H1 (cell line): ENCODE data around the gene FLT4. TPM values are rescaled to one million over a fixed set of nuclear protein-coding genes. Genes with fewer than 3 reads are reported as not detected.

ENCODE experiments used
- CTCF ChIA-PET: fragments of 300-600 bp; sonication (Branson Sonifier 250); formaldehyde crosslinking; loops from one replicate; lab custom pipeline; 2021; ENCODE audit not compliant: partially characterized antibody; lab: Charles Lee
- POLR2A ChIA-PET: fragments of 300-600 bp; sonication (Branson Sonifier 250); formaldehyde crosslinking; loops from one replicate; lab custom pipeline; 2021; ENCODE audit warnings: inconsistent platforms; ENCODE audit not compliant: partially characterized antibody; lab: Charles Lee
- DNase-seq, 2 experiments: peaks; one replicate each; pipeline versions ENCODE4 v3.0.0 to v3.0.0-alpha.2; 2010 to 2022; ENCODE audit warnings: low spot score in 2 of 2, low read depth in 1 of 2, mixed read lengths in 1 of 2
- FAIRE-seq: peaks from 2 replicates; lab custom pipeline; 2011; peaks lifted over from hg19 to GRCh38; lab: Jason Lieb, UNC
- H2AFZ ChIP-seq: 2 replicates; pipeline ENCODE4 v1.8.1; 2012; ENCODE audit warnings: low read length, inconsistent platforms
- H2AK5ac ChIP-seq: 2 replicates; pipeline ENCODE4 v1.6.1; 2013; ENCODE audit warnings: low read depth, low read length
- H2BK120ac ChIP-seq: replicated peaks from 2 replicates; pipeline ENCODE3; 2013; ENCODE audit warnings: low read depth, low read length, inconsistent platforms
- H2BK12ac ChIP-seq: 2 replicates; pipeline ENCODE4 v1.6.1; 2013; ENCODE audit warnings: low read depth, low read length
- H2BK15ac ChIP-seq: 2 replicates; pipeline ENCODE4 v1.6.1; 2013; ENCODE audit warnings: low read length
- H2BK20ac ChIP-seq: 2 replicates; pipeline ENCODE4 v1.6.1; 2013; ENCODE audit warnings: low read length
- H2BK5ac ChIP-seq: 2 replicates; pipeline ENCODE4 v1.6.1; 2013; ENCODE audit warnings: low read depth, low read length
- H3K14ac ChIP-seq: 2 replicates; pipeline ENCODE4 v1.6.1; 2013; ENCODE audit warnings: inconsistent platforms; ENCODE audit not compliant: insufficient read length
- H3K18ac ChIP-seq: 2 replicates; pipeline ENCODE4 v1.6.1; 2013; ENCODE audit warnings: low read length; ENCODE audit errors: extremely low read depth
- H3K23ac ChIP-seq: 2 replicates; pipeline ENCODE4 v1.6.1; 2013; ENCODE audit warnings: inconsistent platforms; ENCODE audit not compliant: insufficient read length
- H3K23me2 ChIP-seq: 2 replicates; pipeline ENCODE4 v1.6.1; 2013; ENCODE audit warnings: low read depth, low read length
- H3K27ac ChIP-seq: 2 replicates; pipeline ENCODE4 v1.6.1; 2011; ENCODE audit warnings: low read depth, low read length, inconsistent platforms
- H3K27me3 ChIP-seq, 4 experiments: replicated peaks in 1 of 4; 1 replicate in 1 of 4; 2 replicates in 3 of 4; pipeline versions ENCODE4 v1.6.1 to v1.8.1; 2011 to 2013; ENCODE audit warnings: low read length in 3 of 4, mild to moderate bottlenecking in 3 of 4, inconsistent platforms in 2 of 4, mixed read lengths in 2 of 4, moderate library complexity in 1 of 4; ENCODE audit not compliant: control insufficient read depth in 3 of 4, insufficient read depth in 3 of 4; ENCODE audit errors: extremely low read depth in 1 of 4
- H3K36me3 ChIP-seq, 4 experiments: 2 replicates each; pipeline versions ENCODE4 v1.6.1 to v1.8.1; 2011 to 2013; ENCODE audit warnings: mild to moderate bottlenecking in 4 of 4, low read length in 3 of 4, moderate library complexity in 2 of 4, control low read depth in 1 of 4, inconsistent platforms in 1 of 4; ENCODE audit not compliant: insufficient read depth in 4 of 4, control insufficient read depth in 2 of 4
- H3K4ac ChIP-seq: replicated peaks from 2 replicates; pipeline ENCODE3; 2013; ENCODE audit warnings: low read length, low read depth, mixed read lengths, inconsistent platforms; ENCODE audit not compliant: insufficient read length
- H3K4me1 ChIP-seq, 4 experiments: replicated peaks in 1 of 4; 1 replicate in 1 of 4; 2 replicates in 3 of 4; pipeline versions ENCODE4 v1.6.1 to v1.8.1; 2011 to 2013; ENCODE audit warnings: low read length in 3 of 4, inconsistent platforms in 2 of 4, mixed read lengths in 1 of 4; ENCODE audit not compliant: insufficient read depth in 4 of 4, control insufficient read depth in 3 of 4
- H3K4me2 ChIP-seq, 2 experiments: 2 replicates each; pipeline versions ENCODE4 v1.6.1 to v1.8.1; 2011 to 2013; ENCODE audit warnings: low read depth in 2 of 2, low read length in 2 of 2, control low read depth in 1 of 2, inconsistent platforms in 1 of 2, mild to moderate bottlenecking in 1 of 2; ENCODE audit not compliant: insufficient read depth in 1 of 2
- H3K4me3 ChIP-seq, 4 experiments: fragments of 200-600, 300-600 bp in 1 of 4; sonication (generic), shearing (Covaris generic), sonication (Bioruptor Twin) in 1 of 4; 2 replicates each; pipeline versions ENCODE4 v1.5.1 to v1.8.1; 2011 to 2016; ENCODE audit warnings: low read length in 4 of 4, low read depth in 3 of 4, control low read depth in 2 of 4, inconsistent platforms in 2 of 4, mild to moderate bottlenecking in 2 of 4, mixed read lengths in 1 of 4, moderate library complexity in 1 of 4; ENCODE audit not compliant: insufficient read depth in 2 of 4; ENCODE audit errors: extremely low read depth in 1 of 4
- H3K56ac ChIP-seq: replicated peaks from 2 replicates; pipeline ENCODE3; 2013; ENCODE audit warnings: low read depth, mild to moderate bottlenecking, mixed read lengths, low read length, inconsistent platforms; ENCODE audit not compliant: insufficient read length
- H3K79me1 ChIP-seq: 2 replicates; pipeline ENCODE4 v1.6.1; 2013; ENCODE audit warnings: low read depth, low read length, control low read depth
- H3K79me2 ChIP-seq, 2 experiments: 2 replicates each; pipeline versions ENCODE4 v1.6.1 to v1.8.1; 2012 to 2013; ENCODE audit warnings: low read length in 2 of 2, mild to moderate bottlenecking in 2 of 2, inconsistent platforms in 1 of 2; ENCODE audit not compliant: insufficient read depth in 2 of 2, control insufficient read depth in 1 of 2
- H3K9ac ChIP-seq, 4 experiments: replicated peaks in 1 of 4; 1 replicate in 1 of 4; 2 replicates in 3 of 4; pipeline versions ENCODE4 v1.6.1 to v1.8.1; 2011 to 2013; ENCODE audit warnings: low read depth in 3 of 4, low read length in 3 of 4, control low read depth in 2 of 4, mild to moderate bottlenecking in 2 of 4, moderate library complexity in 2 of 4, inconsistent platforms in 1 of 4; ENCODE audit errors: extremely low read depth in 1 of 4
- H3K9me3 ChIP-seq, 2 experiments: 2 replicates each; pipeline versions ENCODE4 v1.6.1 to v1.8.1; 2012 to 2013; ENCODE audit warnings: mild to moderate bottlenecking in 2 of 2, moderate library complexity in 2 of 2, control low read depth in 1 of 2, inconsistent platforms in 1 of 2, low read depth in 1 of 2, low read length in 1 of 2, mixed read lengths in 1 of 2; ENCODE audit not compliant: insufficient read depth in 2 of 2
- H4K20me1 ChIP-seq, 2 experiments: replicated peaks in 1 of 2; 2 replicates each; pipeline versions ENCODE3 to v1.8.1; 2011 to 2013; ENCODE audit warnings: inconsistent platforms in 2 of 2, low read length in 2 of 2, mild to moderate bottlenecking in 1 of 2; ENCODE audit not compliant: insufficient read depth in 2 of 2, control insufficient read depth in 1 of 2
- H4K5ac ChIP-seq: 2 replicates; pipeline ENCODE4 v1.6.1; 2013; ENCODE audit warnings: low read length, low read depth, mixed read lengths, inconsistent platforms; ENCODE audit not compliant: insufficient read length
- H4K8ac ChIP-seq: 2 replicates; pipeline ENCODE4 v1.8.0; 2013; ENCODE audit warnings: mild to moderate bottlenecking, moderate library complexity, low read length, inconsistent platforms; ENCODE audit not compliant: insufficient read depth; ENCODE audit errors: extremely low read depth
- H4K91ac ChIP-seq: replicated peaks from 2 replicates; pipeline ENCODE3; 2013; ENCODE audit warnings: low read length, mixed read lengths, inconsistent platforms; ENCODE audit not compliant: insufficient read length
- RAD21 ChIP-seq, 2 experiments: IDR thresholded peaks in 1 of 2; conservative IDR thresholded peaks in 1 of 2; 2 replicates each; pipeline ENCODE4 v1.6.1; 2011; ENCODE audit warnings: low read depth in 2 of 2, low read length in 2 of 2, improper control_type of control experiment in 1 of 2, inconsistent platforms in 1 of 2, mild to moderate bottlenecking in 1 of 2, moderate library complexity in 1 of 2
- SIN3A ChIP-seq, 2 experiments: IDR thresholded peaks in 1 of 2; conservative IDR thresholded peaks in 1 of 2; 2 replicates each; pipeline ENCODE4 v1.6.1; 2011 to 2012; ENCODE audit warnings: low read length in 2 of 2, improper control_type of control experiment in 1 of 2, low read depth in 1 of 2, mild to moderate bottlenecking in 1 of 2
- YY1 ChIP-seq: IDR thresholded peaks from 2 replicates; pipeline ENCODE4 v1.6.1; 2011; ENCODE audit warnings: low read depth, mild to moderate bottlenecking, low read length
- WGBS, 2 experiments: shearing (Covaris generic) in 1 of 2; methylation state at CpG; one replicate each; pipeline versions ENCODE4 v1.1.6 to v1.1.7; 2013 to 2015; ENCODE audit warnings: low lambda C conversion rate in 2 of 2, mixed read lengths in 2 of 2, inconsistent platforms in 1 of 2, low coverage in 1 of 2, missing lambda C conversion rate in 1 of 2; ENCODE audit not compliant: insufficient replicate concordance in 2 of 2, insufficient coverage in 1 of 2, insufficient read length in 1 of 2; ENCODE audit errors: extremely low coverage in 1 of 2, missing lambda C conversion rate in 1 of 2; 5-methylcytosine and 5-hydroxymethylcytosine counted together
- polyA plus RNA-seq, 7 experiments: library from polyadenylated mRNA; depleted of rRNA in 3 of 7; stranded (reverse) in 5 of 7; unstranded in 2 of 7; fragments of >200 nt in 5 of 7; fragments of 200-250 nt in 2 of 7; gene quantifications; 1 replicate in 5 of 7; 2 replicates in 1 of 7; 4 replicates in 1 of 7; pipeline versions ENCODE4 v1.2.1 to v1.2.3, GENCODE V29; 2011 to 2013; ENCODE audit warnings: missing spikeins in 2 of 7, mixed read lengths in 2 of 7
- total RNA-seq: library from RNA; stranded (reverse); fragmentation: NEBNext Ultra II Directional; extraction: Animal tissue kit (Norgen Biotek cat#: 25700); gene quantifications from 2 replicates; pipeline ENCODE4 v1.2.1, GENCODE V29; 2021
- TF ChIP-seq, protein P1 (sequence below): IDR thresholded peaks from 2 replicates; pipeline ENCODE4 v1.6.1; 2011; ENCODE audit warnings: low read length, improper control_type of control experiment
- TF ChIP-seq, protein P2 (sequence below): IDR thresholded peaks from 2 replicates; pipeline ENCODE4 v1.6.1; 2012; ENCODE audit warnings: inconsistent platforms
- TF ChIP-seq, protein P3 (sequence below), 3 experiments: IDR thresholded peaks; 1 replicate in 2 of 3; 2 replicates in 1 of 3; pipeline versions ENCODE4 v1.5.1 to v1.6.1; 2011; ENCODE audit warnings: low read length in 3 of 3, mild to moderate bottlenecking in 3 of 3, inconsistent platforms in 2 of 3, low read depth in 1 of 3, moderate library complexity in 1 of 3; ENCODE audit not compliant: insufficient read depth in 1 of 3; ENCODE audit errors: control extremely low read depth in 1 of 3

FLT4 gene
- total and polyA plus RNA-seq, 2 of the 8 experiments (the other 6 are each of a cell fraction or from before 2014, with no cell fraction given), result 6.5 to 7.7 TPM

DNA sequence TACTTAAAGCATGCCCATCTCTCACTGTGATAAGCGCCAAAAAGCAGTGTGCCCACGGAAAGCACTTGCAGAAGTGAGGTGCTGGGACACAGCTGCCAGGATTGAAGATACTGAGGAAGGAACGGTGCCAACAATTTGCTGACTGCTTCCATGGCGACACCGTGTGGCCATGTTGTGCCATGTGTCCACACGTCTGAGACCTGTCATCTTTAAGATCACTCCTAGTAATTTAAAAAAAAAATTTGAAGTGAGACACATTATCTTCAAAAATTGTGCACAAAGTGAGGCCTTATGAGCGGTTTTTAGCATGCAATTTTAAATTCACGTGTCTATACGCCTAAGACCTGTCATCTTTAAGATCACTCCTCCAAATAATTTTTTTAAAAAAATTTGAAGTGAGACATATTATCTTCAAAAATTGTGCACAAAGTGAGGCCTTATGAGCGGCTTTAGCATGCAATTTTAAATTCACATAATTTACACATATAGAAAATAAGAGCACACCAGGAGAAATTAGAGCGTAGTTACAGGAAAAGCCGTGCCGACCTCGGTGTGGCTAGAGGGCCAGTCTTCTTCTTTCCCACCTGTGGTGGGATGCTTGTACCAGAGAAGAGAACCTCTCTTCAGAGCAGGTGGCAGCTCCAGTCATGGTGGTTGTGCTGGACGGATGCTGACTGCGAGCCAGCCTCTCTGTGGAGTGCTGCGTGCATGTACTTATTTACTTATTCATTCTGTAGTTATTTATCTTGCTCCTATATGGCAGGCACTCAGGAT lies 21.4 kb upstream of the FLT4 start:
- Histone ChIP-seq H3K23ac (no peak overlapping the region), H3K9me3 (no peaks in the 10 kb centered on the region), H3K4me2 (no peak overlapping the region), H3K36me3 (no peaks in the 10 kb centered on the region), H3K23me2 (peaks cover 13% of the 10 kb centered on the region; the same call in 1 of the 2 replicates), H2BK20ac (no peak overlapping the region), H2AFZ (no peak overlapping the region), H2BK120ac (no peak overlapping the region), H3K79me1 (no peaks in the 10 kb centered on the region), H3K4me1 (no peaks in the 10 kb centered on the region; a peak in 1 of 7 replicates), H3K18ac (no peak overlapping the region), H4K5ac (no peak overlapping the region), H2BK15ac (no peak overlapping the region), H2BK5ac (no peak overlapping the region), H2AK5ac (no peak overlapping the region), H4K91ac (no peak overlapping the region), H3K56ac (no peak overlapping the region), H3K9ac (no peak overlapping the region), H3K14ac (no peak overlapping the region), H4K20me1 (peaks cover 0 to 2% of the 10 kb centered on the region in 2 experiments), H2BK12ac (no peak overlapping the region), H3K27me3 (peaks cover 5 to 19% (median 13%) of the 10 kb centered on the region in 4 experiments), H3K4me3 (no peak overlapping the region), H4K8ac (no peak overlapping the region), H3K4ac (no peak overlapping the region), H3K27ac (no peak overlapping the region), H3K79me2 (no peaks in the 10 kb centered on the region)
- ChIA-PET POLR2A (no interaction called here), CTCF (interaction anchor here (0.6 to 2.2 kb wide), 9 partner anchors 10 to 391 kb away, joined by 3 to 9 read pairs (median 3); no protein-coding TSS in a partner anchor)
- FAIRE-seq, result peak; percentile 79
- 44% methylated on average over 17 of the region's 17 CpGs; no CpG with 5 or more reads in 1 of the 2 experiments for WGBS, 2 experiments
- TF ChIP-seq SIN3A (conservative IDR thresholded peaks at IDR 0.05 in 1 of 2, IDR thresholded peaks at IDR 0.05 in 1 of 2; ENCODE audit: low read depth in 1 of 2, low read length in 2 of 2) (peak in 1 of 2 experiments; percentile 75; a peak in 1 of 4 replicates), YY1 (0 out of 2 replicates have a peak, but pooled peaks have one; percentile 15), RAD21 (IDR thresholded peaks at IDR 0.05 in 1 of 2, conservative IDR thresholded peaks at IDR 0.05 in 1 of 2; ENCODE audit: low read depth in 2 of 2, low read length in 2 of 2) (peak; percentile 76 to 81)
- TF ChIP-seq, protein P1, sequence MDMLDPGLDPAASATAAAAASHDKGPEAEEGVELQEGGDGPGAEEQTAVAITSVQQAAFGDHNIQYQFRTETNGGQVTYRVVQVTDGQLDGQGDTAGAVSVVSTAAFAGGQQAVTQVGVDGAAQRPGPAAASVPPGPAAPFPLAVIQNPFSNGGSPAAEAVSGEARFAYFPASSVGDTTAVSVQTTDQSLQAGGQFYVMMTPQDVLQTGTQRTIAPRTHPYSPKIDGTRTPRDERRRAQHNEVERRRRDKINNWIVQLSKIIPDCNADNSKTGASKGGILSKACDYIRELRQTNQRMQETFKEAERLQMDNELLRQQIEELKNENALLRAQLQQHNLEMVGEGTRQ, result no peak
- TF ChIP-seq, protein P2, sequence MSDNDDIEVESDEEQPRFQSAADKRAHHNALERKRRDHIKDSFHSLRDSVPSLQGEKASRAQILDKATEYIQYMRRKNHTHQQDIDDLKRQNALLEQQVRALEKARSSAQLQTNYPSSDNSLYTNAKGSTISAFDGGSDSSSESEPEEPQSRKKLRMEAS, result peak; percentile 69
- TF ChIP-seq, protein P3, sequence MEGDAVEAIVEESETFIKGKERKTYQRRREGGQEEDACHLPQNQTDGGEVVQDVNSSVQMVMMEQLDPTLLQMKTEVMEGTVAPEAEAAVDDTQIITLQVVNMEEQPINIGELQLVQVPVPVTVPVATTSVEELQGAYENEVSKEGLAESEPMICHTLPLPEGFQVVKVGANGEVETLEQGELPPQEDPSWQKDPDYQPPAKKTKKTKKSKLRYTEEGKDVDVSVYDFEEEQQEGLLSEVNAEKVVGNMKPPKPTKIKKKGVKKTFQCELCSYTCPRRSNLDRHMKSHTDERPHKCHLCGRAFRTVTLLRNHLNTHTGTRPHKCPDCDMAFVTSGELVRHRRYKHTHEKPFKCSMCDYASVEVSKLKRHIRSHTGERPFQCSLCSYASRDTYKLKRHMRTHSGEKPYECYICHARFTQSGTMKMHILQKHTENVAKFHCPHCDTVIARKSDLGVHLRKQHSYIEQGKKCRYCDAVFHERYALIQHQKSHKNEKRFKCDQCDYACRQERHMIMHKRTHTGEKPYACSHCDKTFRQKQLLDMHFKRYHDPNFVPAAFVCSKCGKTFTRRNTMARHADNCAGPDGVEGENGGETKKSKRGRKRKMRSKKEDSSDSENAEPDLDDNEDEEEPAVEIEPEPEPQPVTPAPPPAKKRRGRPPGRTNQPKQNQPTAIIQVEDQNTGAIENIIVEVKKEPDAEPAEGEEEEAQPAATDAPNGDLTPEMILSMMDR (IDR thresholded peaks at IDR 0.05; ENCODE audit: control extremely low read depth in 1 of 3, insufficient read depth in 1 of 3, low read depth in 1 of 3, low read length in 3 of 3), result peak; percentile 73 to 94 (median 85)
- DNase-seq, result peak in 1 of 2 experiments; percentile 61
